Stomach (tissue), 4 donors: ENCODE data around the gene GHITM.

Source experiments
- CTCF ChIP-seq, 7 experiments: fragments of 450-650 bp in 4 of 7; fragments of 200-600 bp in 3 of 7; sonication (generic) in 3 of 7; IDR thresholded peaks; one replicate each; pipeline ENCODE4 v1.5.1; 2016 to 2019; ENCODE audit warnings: antibody characterized with exemption in 7 of 7, control low read depth in 2 of 7, mild to moderate bottlenecking in 1 of 7
- POLR2A ChIP-seq, 4 donors: fragments of 450-650 bp; IDR thresholded peaks; one replicate each; pipeline ENCODE4 v1.6.1; 2016; ENCODE audit warnings: antibody characterized with exemption in 4 of 4, control low read depth in 2 of 4, mild to moderate bottlenecking in 1 of 4, moderate library complexity in 1 of 4
- POLR2AphosphoS5 ChIP-seq, 3 donors: sonication (generic); formaldehyde crosslinking; IDR thresholded peaks; one replicate each; pipeline ENCODE4 v1.6.1; 2016; ENCODE audit warnings: antibody characterized with exemption in 3 of 3

DNA sequence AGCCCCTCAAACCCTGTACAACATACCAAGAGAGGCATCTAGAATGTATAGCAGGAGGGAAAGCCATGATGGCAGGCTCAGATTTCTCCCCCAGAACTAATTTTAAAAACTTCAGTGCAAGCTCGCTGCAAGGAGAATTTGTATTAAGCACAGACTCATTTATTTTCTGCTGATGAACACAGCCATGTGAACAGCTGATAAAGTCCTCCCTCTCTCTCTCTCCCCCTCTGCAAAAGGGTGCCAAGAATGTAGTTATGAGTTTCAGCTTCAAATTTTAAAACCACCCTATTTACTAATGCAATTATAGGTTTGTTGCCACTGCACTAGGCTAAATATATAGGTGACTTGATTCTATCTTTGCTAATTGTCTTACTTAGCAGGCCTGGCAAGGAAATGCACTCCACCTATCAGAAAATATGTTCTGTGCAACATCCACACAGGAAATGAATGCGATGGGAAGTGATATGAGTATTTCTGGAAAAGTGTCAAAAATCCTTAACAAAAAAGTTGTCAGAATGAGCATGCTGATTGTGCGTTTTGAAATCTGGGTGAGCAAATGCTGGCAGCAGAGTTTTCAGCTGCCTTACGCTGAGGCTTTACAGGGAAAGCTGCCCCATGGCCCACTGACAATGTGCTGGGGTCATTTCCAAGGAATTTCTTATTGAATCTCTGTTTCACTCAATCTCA is 43.4 kb upstream of the GHITM start:
- TF ChIP-seq CTCF (IDR thresholded peaks at IDR 0.05) (no peak), POLR2A (IDR thresholded peaks at IDR 0.05) (no peak), POLR2AphosphoS5 (IDR thresholded peaks at IDR 0.05) (no peak)
